ENCODE measurements around the gene FHIT.

DNA sequence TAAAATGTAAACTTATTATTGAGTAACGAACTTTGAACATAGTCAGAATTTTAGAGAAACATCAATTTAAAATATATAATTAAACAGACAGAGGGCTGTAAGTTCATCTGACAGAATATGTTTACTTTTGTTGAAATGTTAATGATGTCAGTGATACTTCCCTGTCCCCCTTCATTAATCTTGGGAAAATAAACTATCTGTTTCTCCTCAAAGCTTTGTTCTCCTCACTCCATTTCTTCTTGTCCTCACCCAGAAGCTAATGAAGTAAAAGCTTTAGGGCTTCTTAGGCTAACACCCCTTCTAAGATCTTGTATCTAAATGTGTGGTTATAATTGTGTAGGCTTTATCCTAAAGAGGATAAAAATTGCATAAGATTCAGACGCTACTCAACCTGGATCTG is 1031.8 kb downstream of the FHIT start:
- no peak for TF ChIP-seq SUZ12 (IDR thresholded peaks at IDR 0.05; ENCODE audit: extremely low read depth, insufficient read depth, insufficient read length)
- TF ChIP-seq ZNF274 (IDR thresholded peaks at IDR 0.05; ENCODE audit: low read depth, low read length) = no peak
- TF ChIP-seq YY1 (IDR thresholded peaks at IDR 0.05; ENCODE audit: insufficient read depth, insufficient read length) = no peak
